Right ventricle myocardium superior (tissue), 1 donor: Measurements from ENCODE around the gene DLGAP4. TPM values are rescaled to one million over a fixed set of nuclear protein-coding genes. Genes with fewer than 3 reads are reported as not detected.

Experiments
- ATAC-seq: fragments of 200-7000 bp; cut with Tn5 transposase; one replicate; pipeline ENCODE4 v1.9.1; 2020; ENCODE audit warnings: mild to moderate bottlenecking; ENCODE audit not compliant: poor library complexity
- DNase-seq: peaks from one replicate; pipeline ENCODE4 v3.0.0-alpha.2; 2020
- intact Hi-C: fragments of 100-400 bp; cut with DNase I; formaldehyde crosslinking; loops from one replicate; pipeline ENCODE4 v1.11.2; 2022
- total RNA-seq: library from RNA; stranded (reverse); fragmentation: NEBNext Ultra II Directional; extraction: Animal tissue kit (Norgen Biotek cat#: 25700); gene quantifications from one replicate; pipeline ENCODE4 v1.2.1, GENCODE V29; 2021
- donor health status: DM: no; HTN: yes; CAD: no; lungs with severe emphysema.

The DLGAP4 gene
- total RNA-seq, 1 donor from 2014 or later = 40.9 TPM

GRCh38 chr20:36272547-36273220 is 33.5 kb upstream of the DLGAP4 start:
- DNase-seq (no peak), ATAC-seq (no peak)
- intact Hi-C loops = no loop called here

GRCh38 chr20:36273414-36274180 is 32.5 kb upstream of the DLGAP4 start:
- intact Hi-C loops = no loop called here
- no peak for ATAC-seq
- no peak for DNase-seq

- intact Hi-C loops = no loop called here
These were observed 31.8 kb upstream of the DLGAP4 start for GRCh38 chr20:36274181-36274841.

GRCh38 chr20:36275011-36275410 is 31.1 kb upstream of the DLGAP4 start:
- ATAC-seq = no peak
- DNase-seq = no peak
- intact Hi-C loops = no loop called here

More at GRCh38 chr20:36274181-36274841, 31.8 kb upstream of the DLGAP4 start:
- DNase-seq (no peak), ATAC-seq (no peak)

GRCh38 chr20:36275441-36276189 is 30.5 kb upstream of the DLGAP4 start:
- intact Hi-C loops = no loop called here
- no peak for ATAC-seq
- DNase-seq = no peak

GRCh38 chr20:36277546-36277945 is 28.6 kb upstream of the DLGAP4 start:
- ATAC-seq (no peak), DNase-seq (no peak)
- intact Hi-C loops = no loop called here

GRCh38 chr20:36279362-36279761 is 26.8 kb upstream of the DLGAP4 start:
- DNase-seq = no peak
- intact Hi-C loops = no loop called here
- ATAC-seq = no peak

GRCh38 chr20:36279776-36280175 is 26.4 kb upstream of the DLGAP4 start:
- DNase-seq = no peak
- intact Hi-C loops = no loop called here

GRCh38 chr20:36281785-36282380 is 24.3 kb upstream of the DLGAP4 start:
- DNase-seq (no peak), ATAC-seq (no peak)
- intact Hi-C loops = no loop called here

More at GRCh38 chr20:36279776-36280175, 26.4 kb upstream of the DLGAP4 start:
- ATAC-seq = no peak

- intact Hi-C loops = no loop called here
- ATAC-seq (no peak), DNase-seq (no peak)
These were observed 21.4 kb upstream of the DLGAP4 start for GRCh38 chr20:36284751-36285150.

GRCh38 chr20:36285746-36286447 is 20.2 kb upstream of the DLGAP4 start:
- intact Hi-C loops = no loop called here
- no peak for DNase-seq
- ATAC-seq = no peak

GRCh38 chr20:36297656-36298055 is 8.5 kb upstream of the DLGAP4 start:
- intact Hi-C loops = no loop called here
- no peak for ATAC-seq

GRCh38 chr20:36298061-36298460 is 8.1 kb upstream of the DLGAP4 start:
- intact Hi-C loops = no loop called here
- ATAC-seq (no peak), DNase-seq (no peak)

More at GRCh38 chr20:36297656-36298055, 8.5 kb upstream of the DLGAP4 start:
- no peak for DNase-seq

- ATAC-seq (no peak), DNase-seq (no peak)
- intact Hi-C loops = no loop called here
These were observed 7.3 kb upstream of the DLGAP4 start for GRCh38 chr20:36298795-36299339.

GRCh38 chr20:36299459-36299858 is 6.7 kb upstream of the DLGAP4 start:
- DNase-seq (no peak), ATAC-seq (no peak)
- intact Hi-C loops = no loop called here

GRCh38 chr20:36301359-36302119 is 4.6 kb upstream of the DLGAP4 start:
- DNase-seq = no peak
- intact Hi-C loops = no loop called here
- ATAC-seq = no peak

- ATAC-seq (no peak), DNase-seq (no peak)
- intact Hi-C loops = no loop called here
These were observed 3.0 kb upstream of the DLGAP4 start for GRCh38 chr20:36303020-36303595.
